ENCODE data around the gene ARFGAP3.

Gene ARFGAP3

DNA sequence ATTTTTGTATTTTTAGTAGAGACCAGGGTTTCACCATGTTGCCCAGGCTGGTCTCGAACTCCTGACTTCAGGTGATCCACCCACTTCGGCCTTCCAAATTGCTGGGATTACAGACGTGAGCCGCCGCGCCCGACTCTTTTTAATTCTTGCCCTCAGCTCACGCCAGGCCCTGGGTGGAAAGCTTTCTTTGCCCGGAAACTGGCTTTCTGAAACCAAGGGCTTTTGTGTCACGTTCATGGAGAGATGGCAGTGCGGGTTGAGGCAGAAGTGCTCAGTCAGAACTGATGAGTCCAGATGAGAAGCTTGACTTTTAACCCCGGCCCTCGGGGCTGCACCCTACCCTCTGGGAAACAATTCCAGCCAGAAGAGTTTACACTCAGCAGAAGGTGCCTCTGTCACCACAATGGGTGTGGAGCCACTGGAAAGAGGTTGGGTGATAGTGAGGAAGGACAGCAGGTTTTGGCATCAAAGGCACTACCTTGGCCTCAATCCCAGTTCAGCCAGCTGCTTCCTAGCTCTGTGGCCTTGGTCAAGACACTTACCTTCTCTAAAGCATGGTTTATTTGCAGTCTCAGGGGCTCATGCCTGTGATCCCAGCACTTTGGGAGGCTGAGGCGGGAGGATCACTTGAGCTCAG, 890 bp upstream of the ARFGAP3 start:
- DNase-seq: peak; percentile 50

DNA sequence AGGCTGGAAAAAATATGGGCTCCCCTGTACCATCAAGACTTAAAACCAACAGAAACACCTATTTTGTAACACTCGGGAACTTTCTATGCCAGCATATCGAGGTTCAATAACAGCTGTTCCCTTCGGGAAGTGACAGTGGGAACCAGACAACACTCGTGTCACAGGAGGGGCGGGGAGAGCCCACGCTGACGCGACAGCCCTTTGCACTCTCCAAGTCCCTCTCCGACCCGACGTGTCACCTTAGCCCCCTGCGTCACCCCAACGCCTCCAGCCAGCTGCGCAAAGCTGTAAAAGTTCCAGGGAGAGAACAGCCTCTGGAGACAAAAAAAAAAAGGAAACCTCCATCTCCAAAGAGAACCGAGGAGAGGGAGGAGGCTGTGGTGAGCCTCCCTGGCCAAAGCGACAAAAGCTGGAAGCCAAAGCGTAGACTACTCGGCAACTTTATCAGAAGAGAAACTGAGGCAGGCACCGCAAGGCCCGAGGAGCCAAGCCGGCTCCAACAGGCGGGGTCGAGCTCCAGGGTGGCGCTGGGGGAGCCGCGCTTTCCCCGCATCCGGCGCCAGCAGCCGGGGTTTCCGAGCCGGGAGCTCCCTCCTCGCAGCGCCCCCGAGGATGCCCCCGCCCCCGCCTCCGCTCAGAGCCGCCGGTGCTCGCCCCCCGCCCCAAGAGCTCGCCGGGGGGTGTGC, 751 bp downstream of the ARFGAP3 start:
- DNase-seq: no peak

DNA sequence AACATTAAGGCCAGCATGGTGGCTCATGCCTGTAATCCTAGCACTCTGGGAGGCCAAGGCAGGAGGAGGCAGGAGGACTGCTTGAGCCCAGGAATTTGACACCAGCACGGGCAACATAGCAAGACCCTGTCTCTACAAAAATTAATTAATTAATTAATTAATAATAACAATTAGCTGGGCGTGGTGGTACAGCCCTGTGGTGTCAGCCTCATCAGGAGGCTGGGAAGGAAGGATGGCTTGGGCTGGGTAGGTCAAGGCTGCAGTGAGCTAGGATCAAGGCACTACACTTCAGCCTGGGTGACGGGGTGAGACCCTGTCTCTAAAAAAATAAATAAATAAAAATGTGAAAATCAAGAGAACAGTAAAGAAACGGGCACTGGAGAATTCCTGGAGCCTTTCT, 1.4 kb downstream of the ARFGAP3 start:
- DNase-seq: no peak

DNA sequence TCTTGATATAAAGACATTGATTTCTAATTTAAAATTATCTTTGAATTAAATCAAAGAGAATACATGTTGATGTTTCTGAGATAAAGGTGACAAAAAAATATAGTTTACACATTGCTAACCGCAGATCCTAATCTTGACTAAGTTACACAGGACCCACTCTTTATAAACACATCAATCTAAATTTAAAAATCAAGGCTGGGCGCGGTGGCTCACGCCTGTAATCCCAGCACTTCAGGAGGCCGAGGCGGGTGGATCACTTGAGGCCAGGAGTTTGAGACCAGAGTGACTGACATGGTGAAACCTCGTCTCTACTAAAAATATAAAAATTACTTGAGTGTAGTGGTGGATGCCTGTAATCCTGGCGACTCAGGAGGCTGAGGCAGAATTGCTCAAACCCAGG, 1.9 kb downstream of the ARFGAP3 start:
- no peak for DNase-seq

DNA sequence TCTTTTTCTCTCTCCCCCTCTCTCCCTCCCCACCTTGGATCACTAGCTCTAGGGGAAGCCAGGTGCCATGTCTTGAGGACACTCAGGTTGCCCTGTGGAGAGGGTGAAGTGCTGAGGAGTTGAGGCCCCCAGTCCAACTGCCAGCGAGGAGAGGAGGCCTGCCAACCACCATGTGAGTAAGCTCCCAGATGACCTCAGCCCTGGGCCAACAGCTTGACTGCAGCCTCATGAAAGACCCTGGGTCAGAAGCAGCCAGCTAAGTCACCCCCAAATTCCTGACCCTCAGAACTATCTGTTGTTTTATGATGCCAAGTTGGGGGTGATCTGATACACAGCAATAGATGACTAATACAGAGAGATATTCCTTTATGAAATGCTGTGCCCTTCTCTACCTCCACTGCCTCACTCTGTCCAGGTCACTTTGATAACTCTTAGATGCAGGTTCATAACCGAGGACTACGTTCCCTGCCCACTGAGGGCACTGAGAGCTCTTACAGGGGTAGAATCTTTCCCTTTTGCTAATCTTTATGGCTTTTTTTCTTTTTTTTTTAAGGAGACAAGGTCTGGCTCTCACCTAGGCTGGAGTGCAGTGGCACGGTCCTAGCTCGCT, 8.0 kb downstream of the ARFGAP3 start:
- DNase-seq: no peak

DNA sequence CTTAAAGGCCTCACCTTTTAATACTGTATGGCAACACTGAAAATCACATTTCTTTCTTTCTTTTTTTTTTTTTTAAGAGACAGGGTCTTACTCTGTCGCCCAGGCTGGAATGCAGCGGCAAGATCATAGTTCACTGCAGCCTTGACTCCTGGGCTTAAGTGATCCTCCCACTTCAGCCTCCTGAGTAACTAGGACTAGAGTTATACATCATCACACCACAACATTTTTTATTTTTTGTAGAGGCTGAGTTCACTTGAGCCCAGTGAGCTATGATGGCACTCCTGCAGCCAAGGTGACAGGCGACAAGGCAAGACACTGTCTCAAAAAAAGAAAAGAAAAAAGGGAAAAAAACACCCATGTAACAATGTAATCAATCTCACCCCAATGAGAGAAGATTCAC, 10.0 kb downstream of the ARFGAP3 start:
- no peak for DNase-seq

DNA sequence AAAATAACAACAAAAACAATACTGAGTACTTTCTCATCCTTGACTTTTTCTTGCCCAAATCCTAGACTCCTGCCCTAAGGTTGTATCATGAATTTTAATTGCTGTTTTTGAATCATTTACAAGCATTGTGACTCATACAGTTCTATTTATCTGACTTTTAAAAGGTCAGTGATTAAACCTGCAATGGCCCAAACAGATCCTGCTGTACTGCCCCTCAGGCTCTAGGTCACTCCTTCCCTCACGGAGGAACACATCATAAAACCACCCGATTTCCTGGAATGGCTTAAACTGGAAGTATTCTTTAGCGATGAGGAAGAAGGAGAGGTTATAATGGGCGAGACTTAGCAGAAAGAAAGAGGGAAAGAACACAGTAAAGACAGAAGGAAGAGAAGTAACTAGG, 12.3 kb downstream of the ARFGAP3 start:
- no peak for DNase-seq

DNA sequence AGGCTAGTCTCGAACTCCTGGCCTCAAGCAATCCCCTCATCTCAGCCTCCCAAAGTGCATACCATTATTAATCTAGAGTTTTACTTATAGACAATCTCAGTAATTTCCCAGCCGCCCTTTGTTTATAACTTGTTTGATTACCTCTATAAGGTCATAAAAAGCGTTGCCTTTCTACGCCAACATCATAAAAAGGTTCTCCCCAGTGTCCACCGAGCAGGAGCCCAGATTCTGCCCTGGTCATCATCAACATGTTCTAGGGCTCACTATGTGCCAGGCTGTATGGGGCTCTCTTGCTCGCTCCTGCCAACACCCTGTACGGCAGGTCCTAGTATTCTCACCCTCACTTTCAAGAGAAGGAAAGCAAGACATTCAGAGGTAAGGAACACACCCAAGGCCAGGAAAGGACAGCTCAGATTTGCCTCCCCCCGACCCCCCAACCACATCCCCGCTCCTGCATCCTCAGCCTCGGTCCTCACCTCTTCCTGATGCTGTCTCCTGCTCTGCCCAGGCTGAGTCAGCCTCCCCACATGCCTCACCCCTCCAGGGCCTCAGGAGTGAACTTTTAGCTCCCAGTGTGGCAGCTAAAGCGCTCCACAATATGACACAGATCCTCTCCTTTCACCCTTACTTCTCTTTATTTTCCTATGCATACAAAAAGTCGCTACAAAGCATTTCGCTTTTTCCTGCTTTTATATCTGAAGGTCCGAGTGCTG, 14.3 kb downstream of the ARFGAP3 start:
- no peak for DNase-seq

DNA sequence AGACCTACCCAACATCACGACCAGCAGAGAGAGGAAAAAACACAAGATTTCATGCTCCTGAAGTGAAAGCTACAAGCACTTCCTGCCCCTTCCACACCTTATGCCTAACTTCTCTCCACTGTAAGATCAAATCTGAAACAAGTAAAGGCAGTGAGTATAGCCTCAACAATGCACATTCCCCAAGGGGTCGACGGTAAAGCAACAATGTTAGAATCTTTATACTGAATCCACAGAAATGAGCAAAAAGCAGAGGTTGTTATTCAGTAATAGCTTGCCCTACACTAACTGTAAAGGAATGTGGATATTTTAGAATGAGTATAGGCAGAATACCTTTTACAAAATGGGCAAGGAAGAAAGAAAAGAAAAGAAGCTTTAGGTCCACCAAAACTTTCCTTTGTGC, 15.6 kb downstream of the ARFGAP3 start:
- no peak for DNase-seq

DNA sequence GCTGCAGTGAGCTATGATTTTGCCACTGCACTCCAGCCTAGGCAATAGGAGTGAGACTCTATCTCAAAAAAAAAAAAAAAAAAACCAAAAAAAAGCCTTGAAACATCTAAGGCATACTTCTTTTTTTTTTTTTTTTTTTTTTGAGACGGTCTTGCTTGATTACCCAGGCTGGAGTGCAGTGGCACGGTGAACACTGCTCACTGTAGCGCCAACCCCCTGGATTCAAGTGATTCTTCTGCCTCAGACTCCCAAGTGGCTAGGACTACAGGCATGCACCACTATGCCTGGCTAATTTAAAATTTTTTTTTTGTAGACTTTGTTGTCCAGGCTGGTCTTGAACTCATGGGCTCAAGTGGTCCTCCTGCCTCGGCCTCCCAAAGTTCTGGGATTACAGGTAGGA, 19.5 kb downstream of the ARFGAP3 start:
- DNase-seq: no peak

DNA sequence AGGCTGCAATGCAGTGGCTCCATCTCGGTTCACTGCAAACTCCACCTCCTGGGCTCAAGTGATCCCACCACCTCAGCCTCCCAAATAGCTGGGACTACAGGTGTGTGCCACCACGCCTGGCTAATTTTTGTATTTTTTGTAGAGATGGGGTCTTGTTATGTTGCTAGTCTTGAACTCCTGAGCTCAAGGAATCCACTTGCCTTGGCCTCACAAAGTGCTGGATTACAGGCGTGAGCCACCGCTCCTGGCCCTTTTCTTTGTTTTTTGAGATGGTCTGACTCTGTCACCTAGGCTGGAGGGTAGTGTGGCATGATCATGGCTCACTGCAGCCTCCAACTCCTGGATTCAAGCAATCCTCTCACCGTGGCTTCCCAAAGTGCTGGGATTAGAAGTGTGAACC, 21.0 kb downstream of the ARFGAP3 start:
- DNase-seq: no peak

DNA sequence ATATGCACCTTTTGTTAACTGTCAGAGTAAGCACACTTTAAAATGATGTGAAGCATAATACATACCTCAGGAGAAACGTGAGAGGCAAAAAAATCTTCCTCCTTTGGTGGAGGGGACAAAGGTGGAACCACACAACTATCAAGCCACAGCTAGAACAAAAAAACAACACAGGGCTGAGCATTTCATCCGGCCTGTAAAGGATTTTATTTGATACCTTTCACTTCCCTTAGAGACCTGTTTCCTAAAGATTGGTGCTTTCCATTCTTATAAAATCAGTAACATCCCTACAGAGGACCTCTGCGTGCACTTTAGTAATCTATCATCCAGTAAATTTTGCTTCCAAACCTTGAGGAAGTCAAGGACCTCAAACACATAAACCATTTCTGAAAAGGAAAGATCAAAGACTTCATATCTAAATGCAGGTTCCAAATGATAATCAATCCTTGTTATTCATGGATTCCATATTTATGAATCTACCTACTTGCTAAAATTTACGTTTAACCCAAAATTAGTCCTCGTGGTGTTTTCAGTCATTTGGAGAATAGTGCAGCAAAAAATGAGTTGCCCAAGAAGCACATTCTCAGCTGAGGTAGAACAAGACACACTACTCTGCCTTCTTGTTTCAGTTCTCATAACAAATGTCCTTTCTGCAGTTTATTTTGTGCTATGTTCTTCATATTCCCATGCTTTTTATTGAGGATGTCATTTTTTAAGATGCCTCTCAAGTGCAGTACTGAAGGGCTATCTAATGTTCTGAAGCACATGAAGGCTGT, 22.7 kb downstream of the ARFGAP3 start:
- no peak for DNase-seq

DNA sequence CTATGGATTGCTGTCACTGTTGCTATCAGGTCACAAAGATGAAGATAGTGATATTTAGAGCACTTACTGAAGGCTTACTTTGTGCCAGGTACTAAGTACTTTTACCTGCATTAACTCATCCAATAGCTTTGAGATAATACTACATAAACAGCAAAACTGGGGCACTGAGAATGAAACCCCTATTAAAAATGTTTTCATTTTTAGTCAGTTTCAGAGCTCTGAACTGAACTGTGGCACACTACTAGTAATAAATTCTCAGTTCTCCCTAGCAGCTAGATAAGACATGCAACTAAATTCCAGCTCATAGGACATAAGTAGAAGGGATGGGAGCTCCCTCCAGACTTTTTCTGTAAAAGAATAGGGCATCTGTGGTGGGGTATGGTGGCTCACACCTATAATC, 24.0 kb downstream of the ARFGAP3 start:
- no peak for DNase-seq

DNA sequence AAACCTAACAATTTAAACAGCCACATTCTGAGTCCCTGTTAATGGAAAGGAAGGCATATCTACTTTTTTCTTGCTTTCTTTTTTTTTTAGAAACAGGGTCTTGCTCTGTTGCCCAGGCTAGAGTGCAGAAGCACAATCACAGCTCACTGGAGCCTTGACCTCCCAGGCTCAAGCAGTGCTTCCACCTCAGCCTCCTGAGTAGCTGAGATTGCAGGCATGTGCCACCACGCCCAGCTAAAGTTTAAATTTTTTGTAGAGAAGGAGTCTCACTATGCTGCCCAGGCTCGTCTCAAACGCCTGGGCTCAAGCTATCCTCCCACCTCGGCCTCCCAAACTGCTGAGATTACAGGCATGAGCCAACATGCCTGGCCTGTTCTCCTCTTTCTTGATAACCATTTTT, 25.4 kb downstream of the ARFGAP3 start:
- no peak for DNase-seq

DNA sequence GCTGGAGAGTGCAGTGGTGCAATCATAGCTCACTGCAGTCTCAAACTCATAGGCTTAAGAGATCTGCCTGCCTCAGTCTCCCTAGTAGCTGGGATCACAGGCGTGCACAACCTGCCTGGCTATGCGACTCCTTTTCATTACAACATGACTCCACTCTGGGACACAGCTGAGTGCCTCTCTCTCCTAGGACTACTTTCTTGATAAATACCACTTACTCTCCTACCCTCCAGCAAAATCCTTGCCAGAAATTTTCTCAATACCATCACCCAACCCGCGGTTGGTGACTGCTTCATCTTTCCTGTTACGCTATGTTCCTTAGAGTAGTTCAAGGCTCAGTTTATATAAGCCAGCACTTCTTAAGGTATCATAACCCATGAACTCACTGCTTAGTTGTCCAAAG, 26.9 kb downstream of the ARFGAP3 start:
- DNase-seq: no peak

DNA sequence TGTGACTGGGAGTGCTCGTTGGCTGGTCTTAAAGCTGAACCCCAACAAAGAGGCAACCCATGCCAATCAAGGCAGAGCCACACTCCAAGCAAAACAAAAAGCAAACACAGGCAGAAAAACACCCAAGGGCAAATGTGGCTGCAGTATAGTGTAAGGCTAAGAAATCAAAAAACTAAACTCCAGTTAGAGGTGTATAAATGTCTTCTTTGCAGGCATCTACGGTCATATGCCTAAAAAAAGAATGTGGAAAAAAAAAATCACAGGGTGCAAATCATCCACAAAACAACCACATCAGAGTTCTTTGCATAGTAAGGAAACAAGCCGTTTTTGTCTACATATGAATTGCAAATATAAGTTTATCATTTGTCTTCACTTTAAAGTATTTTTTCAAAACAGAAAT, 27.8 kb downstream of the ARFGAP3 start:
- no peak for DNase-seq

DNA sequence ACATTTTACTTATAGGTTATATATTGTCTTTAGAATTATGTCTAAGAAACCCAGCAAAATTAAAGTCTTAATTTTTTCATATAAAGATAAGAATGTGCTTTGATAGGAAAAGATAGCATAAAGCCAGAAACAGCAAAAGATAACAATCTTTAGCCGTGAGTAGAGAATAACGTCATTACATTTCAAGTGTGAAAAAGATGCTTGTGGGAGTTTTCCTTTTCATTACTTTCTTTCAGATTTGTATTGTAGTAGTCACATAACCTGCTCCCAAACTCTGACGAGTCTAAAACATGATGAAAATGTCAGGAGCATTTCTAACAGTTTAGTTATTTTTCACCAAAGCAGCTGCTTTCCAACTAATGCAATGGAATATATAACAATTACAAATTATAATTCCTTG, 31.3 kb downstream of the ARFGAP3 start:
- DNase-seq: no peak

DNA sequence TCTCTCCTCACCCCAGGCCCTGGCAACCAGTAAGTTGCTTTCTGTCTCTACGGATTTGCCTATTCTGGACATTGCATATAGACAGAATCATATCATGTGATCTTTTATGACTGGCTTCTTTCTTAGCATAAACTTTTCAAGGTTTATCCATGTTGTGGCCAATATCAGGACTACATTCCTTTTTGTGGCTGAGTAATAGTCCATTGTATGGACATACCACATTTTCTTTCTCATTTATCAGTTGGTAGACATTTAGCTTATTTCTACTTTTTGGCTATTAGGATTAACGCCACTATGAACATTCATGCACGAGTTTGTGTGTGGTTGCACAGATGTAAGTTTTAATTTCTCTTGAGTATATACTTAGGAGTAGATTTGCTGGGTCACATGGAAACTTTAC, 35.7 kb downstream of the ARFGAP3 start:
- DNase-seq: no peak

DNA sequence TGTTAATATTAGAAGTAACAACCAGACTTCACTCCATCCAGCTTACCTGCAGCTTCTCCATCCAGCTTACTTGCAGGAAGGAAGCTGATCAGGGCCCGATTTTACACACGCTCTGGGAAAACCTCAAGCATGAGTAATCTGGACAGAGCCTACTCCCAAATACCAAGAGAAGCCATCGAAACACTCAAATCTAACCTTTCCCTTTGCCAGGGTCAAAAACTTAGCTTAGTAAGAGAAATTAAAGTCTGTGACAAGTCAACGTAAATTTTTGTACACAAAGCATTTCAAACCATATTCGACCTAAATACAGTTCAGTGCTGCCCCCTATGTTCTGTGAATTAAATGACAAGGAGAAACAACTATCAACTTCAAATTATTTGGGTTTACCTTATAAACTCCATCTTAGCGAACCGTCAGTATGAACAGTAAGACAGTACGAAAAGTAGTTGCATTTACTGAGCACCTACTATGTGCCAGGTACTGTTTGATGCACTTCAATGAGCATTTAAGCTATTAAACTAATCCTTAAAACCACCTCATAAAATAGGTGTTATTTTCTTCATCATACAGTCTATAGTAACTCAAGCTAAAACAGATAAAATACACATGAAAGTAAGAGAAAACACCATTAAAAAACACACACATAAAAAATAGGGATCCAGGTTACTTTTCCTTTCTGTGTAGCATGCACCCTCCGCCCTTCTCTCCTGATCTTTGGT, 36.9 kb downstream of the ARFGAP3 start:
- DNase-seq: peak; percentile 20

DNA sequence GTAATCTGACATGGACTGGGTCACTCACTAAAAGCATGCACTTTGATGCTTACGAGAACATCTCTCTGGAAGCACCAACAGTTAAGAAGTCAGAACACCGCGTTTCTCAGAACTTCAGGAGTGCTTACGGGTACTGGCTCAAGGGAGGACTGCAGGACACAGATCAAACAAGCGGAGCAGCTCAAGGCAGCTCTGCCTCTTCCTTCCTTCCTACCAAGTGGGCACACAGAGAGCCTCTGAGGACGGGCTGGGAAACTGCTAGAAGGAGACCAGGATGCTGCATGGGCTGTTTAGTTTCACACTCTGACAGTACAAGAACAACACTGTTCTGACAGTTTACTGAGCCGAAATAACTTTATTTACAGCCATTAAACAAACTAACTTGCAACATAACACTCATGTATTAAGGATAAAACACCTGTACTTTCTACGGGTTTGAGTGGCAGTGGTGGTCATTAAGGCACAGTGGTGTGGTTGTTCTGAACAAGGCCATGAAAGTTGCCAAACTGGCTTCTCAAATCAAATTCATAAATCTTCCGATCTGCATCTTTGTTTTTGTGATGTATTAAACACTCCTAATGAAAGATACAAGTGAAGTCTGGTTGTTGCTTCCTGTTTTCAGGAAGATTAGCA, 37.5 kb downstream of the ARFGAP3 start:
- no peak for DNase-seq

DNA sequence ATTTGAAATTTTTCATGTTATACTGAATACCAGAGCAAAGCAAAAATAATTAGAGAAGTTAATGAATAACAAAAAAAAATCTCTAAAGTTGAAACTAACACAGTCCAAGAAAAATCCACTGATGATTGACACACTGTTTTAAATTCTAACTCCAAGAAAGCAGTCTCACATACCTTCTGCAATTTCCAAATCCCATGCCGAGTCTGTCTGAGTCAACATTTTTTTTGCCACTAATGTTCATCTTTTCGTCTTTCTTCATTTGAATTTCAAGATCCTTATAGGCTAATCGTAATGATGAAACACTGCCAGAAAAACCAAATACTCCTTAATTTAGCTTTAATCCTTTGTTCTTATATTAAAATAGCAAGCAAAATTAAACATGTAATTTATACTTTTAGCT, 39.5 kb downstream of the ARFGAP3 start:
- no peak for DNase-seq

DNA sequence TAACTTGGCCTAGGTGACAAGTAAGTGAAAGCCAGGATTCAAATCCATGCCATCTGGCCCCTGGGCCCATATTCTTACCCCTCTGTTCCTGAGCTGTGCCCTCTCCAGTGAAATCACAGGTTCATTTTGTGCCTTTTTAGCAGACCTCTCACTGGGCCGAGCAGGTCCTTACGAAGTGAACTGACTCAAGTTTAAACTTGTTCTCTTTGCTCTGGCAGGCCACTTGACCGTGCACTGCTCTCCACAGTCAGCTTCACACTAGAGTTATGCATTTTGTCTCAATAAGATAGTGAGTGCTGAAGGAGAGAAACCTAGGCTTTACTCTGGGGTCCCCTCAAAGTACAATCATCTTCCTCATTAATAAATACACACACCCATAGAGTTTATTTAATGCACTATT, 40.7 kb downstream of the ARFGAP3 start:
- DNase-seq: no peak
